ENCODE results near the gene CCR5AS.
A peak's percentile ranks its signal among the peaks of the same experiment; 100 is the strongest.
"Not testable (repeated sequence)": the region's sequence is repeated elsewhere in the genome, so short reads cannot be mapped to it uniquely, and the experiment has no call there.

CCR5AS gene

GRCh38 chr3:46414739-46415138, 7.9 kb upstream of the CCR5AS start:
- Histone ChIP-seq H3K36me3 (ENCODE audit: control insufficient read depth in 2 of 2, insufficient read depth in 2 of 2, low read length in 2 of 2) (no peaks in the 10 kb centered on the region), H3K4me3 (ENCODE audit: low read length in 2 of 2) (no peak overlapping the region), H3K9me3 (ENCODE audit: control insufficient read depth in 2 of 2, low read length in 2 of 2) (no peaks in the 10 kb centered on the region), H3K9ac (ENCODE audit: low read length in 2 of 2) (no peak overlapping the region), H3K27me3 (ENCODE audit: control insufficient read depth in 1 of 2, insufficient read depth in 2 of 2, low read length in 2 of 2) (peaks cover 0 to 7% of the 10 kb centered on the region in 2 donors), H3K27ac (ENCODE audit: low read length) (no peak overlapping the region), H3K4me1 (ENCODE audit: control insufficient read depth, insufficient read depth, low read length) (no peaks in the 10 kb centered on the region)

GRCh38 chr3:46413951-46414350, 7.1 kb upstream of the CCR5AS start:
- no peak overlapping the region for H3K27ac ChIP-seq (ENCODE audit: low read length)
- H3K9me3 ChIP-seq (ENCODE audit: control insufficient read depth in 2 of 2, low read length in 2 of 2) = no peaks in the 10 kb centered on the region
- H3K4me1 ChIP-seq (ENCODE audit: control insufficient read depth, insufficient read depth, low read length) = no peaks in the 10 kb centered on the region
- no peak overlapping the region for H3K9ac ChIP-seq (ENCODE audit: low read length in 2 of 2)
- H3K4me3 ChIP-seq (ENCODE audit: low read length in 2 of 2) = no peak overlapping the region
- no peaks in the 10 kb centered on the region for H3K36me3 ChIP-seq (ENCODE audit: control insufficient read depth in 2 of 2, insufficient read depth in 2 of 2, low read length in 2 of 2)
- H3K27me3 ChIP-seq (ENCODE audit: control insufficient read depth in 1 of 2, insufficient read depth in 2 of 2, low read length in 2 of 2) = peaks cover 0 to 7% of the 10 kb centered on the region in 2 donors

- Histone ChIP-seq H3K27me3 (ENCODE audit: control insufficient read depth in 1 of 2, insufficient read depth in 2 of 2, low read length in 2 of 2) (peaks cover 2 to 7% of the 10 kb centered on the region in 2 donors), H3K9me3 (ENCODE audit: control insufficient read depth in 2 of 2, low read length in 2 of 2) (no peaks in the 10 kb centered on the region), H3K27ac (ENCODE audit: low read length) (no peak overlapping the region), H3K9ac (ENCODE audit: low read length in 2 of 2) (no peak overlapping the region), H3K36me3 (ENCODE audit: control insufficient read depth in 2 of 2, insufficient read depth in 2 of 2, low read length in 2 of 2) (no peaks in the 10 kb centered on the region), H3K4me1 (ENCODE audit: control insufficient read depth, insufficient read depth, low read length) (peaks cover 4% of the 10 kb centered on the region), H3K4me3 (ENCODE audit: low read length in 2 of 2) (no peak overlapping the region)
Observed at GRCh38 chr3:46412786-46413298, 6.0 kb upstream of the CCR5AS start.

GRCh38 chr3:46411271-46411670, 4.4 kb upstream of the CCR5AS start:
- no peak overlapping the region for H3K4me3 ChIP-seq (ENCODE audit: low read length in 2 of 2)
- H3K27ac ChIP-seq (ENCODE audit: low read length) = no peak overlapping the region
- no peak overlapping the region for H3K9ac ChIP-seq (ENCODE audit: low read length in 2 of 2)
- H3K36me3 ChIP-seq (ENCODE audit: control insufficient read depth in 2 of 2, insufficient read depth in 2 of 2, low read length in 2 of 2) = no peaks in the 10 kb centered on the region
- H3K9me3 ChIP-seq (ENCODE audit: control insufficient read depth in 2 of 2, low read length in 2 of 2) = no peaks in the 10 kb centered on the region
- H3K4me1 ChIP-seq (ENCODE audit: control insufficient read depth, insufficient read depth, low read length) = peaks cover 11% of the 10 kb centered on the region
- H3K27me3 ChIP-seq (ENCODE audit: control insufficient read depth in 1 of 2, insufficient read depth in 2 of 2, low read length in 2 of 2) = peaks cover 2 to 7% of the 10 kb centered on the region in 2 donors

DNA sequence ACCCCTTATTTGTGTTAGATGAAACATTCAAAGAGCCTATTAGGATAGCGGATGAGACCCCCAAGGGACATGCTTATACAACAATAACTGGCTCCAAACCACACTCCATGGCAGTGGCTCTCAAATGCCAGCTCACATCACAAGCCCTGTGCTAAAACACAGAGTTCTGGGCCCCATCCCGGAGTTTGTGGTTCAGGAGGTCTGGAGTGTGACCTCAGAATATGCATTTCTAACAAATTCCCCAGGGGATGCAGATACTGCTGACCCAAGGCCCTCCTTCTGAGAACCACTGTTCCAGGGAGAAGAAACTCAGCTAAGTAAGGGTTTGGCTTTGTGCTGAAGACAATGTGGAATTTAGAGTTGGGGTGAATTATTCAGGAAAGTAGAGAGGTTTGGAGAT, 3.8 kb upstream of the CCR5AS start:
- Histone ChIP-seq H3K9me3 (ENCODE audit: control insufficient read depth in 2 of 2, low read length in 2 of 2) (no peaks in the 10 kb centered on the region), H3K36me3 (ENCODE audit: control insufficient read depth in 2 of 2, insufficient read depth in 2 of 2, low read length in 2 of 2) (no peaks in the 10 kb centered on the region), H3K4me3 (ENCODE audit: low read length in 2 of 2) (no peak overlapping the region), H3K27ac (ENCODE audit: low read length) (no peak overlapping the region), H3K27me3 (ENCODE audit: control insufficient read depth in 1 of 2, insufficient read depth in 2 of 2, low read length in 2 of 2) (peaks cover 2 to 7% of the 10 kb centered on the region in 2 donors), H3K9ac (ENCODE audit: low read length in 2 of 2) (no peak overlapping the region), H3K4me1 (ENCODE audit: control insufficient read depth, insufficient read depth, low read length) (peaks cover 11% of the 10 kb centered on the region)

GRCh38 chr3:46409739-46410489, 3.0 kb upstream of the CCR5AS start:
- Histone ChIP-seq H3K4me1 (ENCODE audit: control insufficient read depth, insufficient read depth, low read length) (peaks cover 14% of the 10 kb centered on the region), H3K36me3 (ENCODE audit: control insufficient read depth in 2 of 2, insufficient read depth in 2 of 2, low read length in 2 of 2) (no peaks in the 10 kb centered on the region), H3K27ac (ENCODE audit: low read length) (no peak overlapping the region), H3K27me3 (ENCODE audit: control insufficient read depth in 1 of 2, insufficient read depth in 2 of 2, low read length in 2 of 2) (peaks cover 2 to 7% of the 10 kb centered on the region in 2 donors), H3K4me3 (ENCODE audit: low read length in 2 of 2) (no peak overlapping the region), H3K9me3 (ENCODE audit: control insufficient read depth in 2 of 2, low read length in 2 of 2) (no peaks in the 10 kb centered on the region), H3K9ac (ENCODE audit: low read length in 2 of 2) (no peak overlapping the region)

DNA sequence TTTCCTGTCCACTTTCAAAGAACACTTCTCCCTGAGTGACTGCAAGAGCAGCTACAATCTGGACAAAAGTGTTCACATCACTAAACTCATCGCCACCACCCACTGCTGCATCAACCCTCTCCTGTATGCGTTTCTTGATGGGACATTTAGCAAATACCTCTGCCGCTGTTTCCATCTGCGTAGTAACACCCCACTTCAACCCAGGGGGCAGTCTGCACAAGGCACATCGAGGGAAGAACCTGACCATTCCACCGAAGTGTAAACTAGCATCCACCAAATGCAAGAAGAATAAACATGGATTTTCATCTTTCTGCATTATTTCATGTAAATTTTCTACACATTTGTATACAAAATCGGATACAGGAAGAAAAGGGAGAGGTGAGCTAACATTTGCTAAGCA, 2.0 kb upstream of the CCR5AS start:
- no peaks in the 10 kb centered on the region for H3K36me3 ChIP-seq (ENCODE audit: control insufficient read depth in 2 of 2, insufficient read depth in 2 of 2, low read length in 2 of 2)
- no peak overlapping the region for H3K9ac ChIP-seq (ENCODE audit: low read length in 2 of 2)
- peaks cover 14% of the 10 kb centered on the region for H3K4me1 ChIP-seq (ENCODE audit: control insufficient read depth, insufficient read depth, low read length)
- H3K27me3 ChIP-seq (ENCODE audit: control insufficient read depth in 1 of 2, insufficient read depth in 2 of 2, low read length in 2 of 2) = peaks cover 2 to 7% of the 10 kb centered on the region in 2 donors
- H3K9me3 ChIP-seq (ENCODE audit: control insufficient read depth in 2 of 2, low read length in 2 of 2) = no peaks in the 10 kb centered on the region
- H3K27ac ChIP-seq (ENCODE audit: low read length) = no peak overlapping the region
- H3K4me3 ChIP-seq (ENCODE audit: low read length in 2 of 2) = no peak overlapping the region

- H3K4me1 ChIP-seq (ENCODE audit: control insufficient read depth, insufficient read depth, low read length) = peaks cover 14% of the 10 kb centered on the region
- peaks cover 2 to 7% of the 10 kb centered on the region in 2 donors for H3K27me3 ChIP-seq (ENCODE audit: control insufficient read depth in 1 of 2, insufficient read depth in 2 of 2, low read length in 2 of 2)
- H3K9ac ChIP-seq (ENCODE audit: low read length in 2 of 2) = no peak overlapping the region
- H3K9me3 ChIP-seq (ENCODE audit: control insufficient read depth in 2 of 2, low read length in 2 of 2) = no peaks in the 10 kb centered on the region
- H3K36me3 ChIP-seq (ENCODE audit: control insufficient read depth in 2 of 2, insufficient read depth in 2 of 2, low read length in 2 of 2) = no peaks in the 10 kb centered on the region
- no peak overlapping the region for H3K27ac ChIP-seq (ENCODE audit: low read length)
- peak overlapping the region in 1 of 2 donors; percentile 22 for H3K4me3 ChIP-seq (ENCODE audit: low read length in 2 of 2)
Observed at GRCh38 chr3:46407970-46408369, 1.1 kb upstream of the CCR5AS start.

GRCh38 chr3:46406443-46406787, 451 bp downstream of the CCR5AS start:
- no peaks in the 10 kb centered on the region for H3K36me3 ChIP-seq (ENCODE audit: control insufficient read depth in 2 of 2, insufficient read depth in 2 of 2, low read length in 2 of 2)
- H3K9me3 ChIP-seq (ENCODE audit: control insufficient read depth in 2 of 2, low read length in 2 of 2) = no peaks in the 10 kb centered on the region
- H3K4me1 ChIP-seq (ENCODE audit: control insufficient read depth, insufficient read depth, low read length) = peaks cover 14% of the 10 kb centered on the region
- peaks cover 2 to 7% of the 10 kb centered on the region in 2 donors for H3K27me3 ChIP-seq (ENCODE audit: control insufficient read depth in 1 of 2, insufficient read depth in 2 of 2, low read length in 2 of 2)
- H3K9ac ChIP-seq (ENCODE audit: low read length in 2 of 2) = no peak overlapping the region
- no peak overlapping the region for H3K27ac ChIP-seq (ENCODE audit: low read length)
- H3K4me3 ChIP-seq (ENCODE audit: low read length in 2 of 2) = no peak overlapping the region

DNA sequence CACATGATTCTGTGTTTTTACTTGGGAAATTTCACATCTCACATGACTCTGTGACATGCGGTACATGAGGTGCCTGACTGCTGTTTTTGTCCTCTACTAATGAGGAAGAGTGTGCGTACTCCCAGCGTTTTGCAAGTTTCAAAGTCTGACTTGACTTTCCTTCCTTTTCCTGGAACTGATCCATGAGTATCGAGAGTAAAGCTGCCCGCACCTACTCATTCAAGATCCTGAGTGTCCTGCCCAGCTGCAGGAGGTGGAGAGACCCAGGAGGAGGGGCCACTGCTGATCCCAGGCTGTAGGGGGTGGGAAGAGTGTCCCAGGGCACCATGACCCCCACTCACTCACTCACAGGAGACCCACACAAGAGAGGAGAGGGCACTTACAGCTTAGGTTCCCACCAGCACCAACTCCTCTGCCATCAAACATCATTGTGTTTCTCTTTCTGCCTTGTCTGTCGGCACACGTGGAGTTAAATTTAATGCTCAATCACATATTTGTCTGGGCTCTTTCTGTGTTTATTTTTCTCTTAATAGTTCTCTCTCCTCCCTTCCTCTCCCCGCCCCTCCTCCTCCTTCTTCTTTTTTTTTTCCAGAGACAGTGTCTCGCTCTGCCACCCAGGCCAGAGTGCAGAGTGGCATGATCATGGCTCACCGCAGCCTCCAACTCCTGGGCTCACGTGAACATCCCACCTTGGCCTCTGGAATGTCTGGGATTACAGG, 1.4 kb downstream of the CCR5AS start:
- Histone ChIP-seq H3K4me3 (ENCODE audit: low read length in 2 of 2) (no peak overlapping the region), H3K9ac (ENCODE audit: low read length in 2 of 2) (no peak overlapping the region)

GRCh38 chr3:46402902-46403301, 4.0 kb downstream of the CCR5AS start:
- not testable (repeated sequence) for H3K27ac ChIP-seq (ENCODE audit: low read length); H3K27me3 ChIP-seq (ENCODE audit: control insufficient read depth in 1 of 2, insufficient read depth in 2 of 2, low read length in 2 of 2); H3K9ac ChIP-seq (ENCODE audit: low read length in 2 of 2); H3K9me3 ChIP-seq (ENCODE audit: control insufficient read depth in 2 of 2, low read length in 2 of 2); H3K36me3 ChIP-seq (ENCODE audit: control insufficient read depth in 2 of 2, insufficient read depth in 2 of 2, low read length in 2 of 2); H3K4me3 ChIP-seq (ENCODE audit: low read length in 2 of 2)
- peaks cover 10% of the 10 kb centered on the region for H3K4me1 ChIP-seq (ENCODE audit: control insufficient read depth, insufficient read depth, low read length)

More for the DNA sequence above, 1.4 kb downstream of the CCR5AS start:
- H3K36me3 ChIP-seq (ENCODE audit: control insufficient read depth in 2 of 2, insufficient read depth in 2 of 2, low read length in 2 of 2) = no peaks in the 10 kb centered on the region
- no peaks in the 10 kb centered on the region for H3K9me3 ChIP-seq (ENCODE audit: control insufficient read depth in 2 of 2, low read length in 2 of 2)
- peaks cover 2 to 5% of the 10 kb centered on the region in 2 donors for H3K27me3 ChIP-seq (ENCODE audit: control insufficient read depth in 1 of 2, insufficient read depth in 2 of 2, low read length in 2 of 2)
- H3K4me1 ChIP-seq (ENCODE audit: control insufficient read depth, insufficient read depth, low read length) = peaks cover 14% of the 10 kb centered on the region
- H3K27ac ChIP-seq (ENCODE audit: low read length) = no peak overlapping the region

Data from stomach smooth muscle (tissue), 2 donors.